NT2/D1 (cell line): ENCODE results near the gene CCSER2.

Experiments
- SUZ12 ChIP-seq: IDR thresholded peaks from 2 replicates; pipeline ENCODE4 v1.6.1; 2011; ENCODE audit not compliant: insufficient read length, insufficient read depth; ENCODE audit errors: extremely low read depth
- YY1 ChIP-seq: IDR thresholded peaks from 2 replicates; pipeline ENCODE4 v1.6.1; 2011; ENCODE audit not compliant: insufficient read length, insufficient read depth
- ZNF274 ChIP-seq: IDR thresholded peaks from 2 replicates; pipeline ENCODE4 v1.6.1; 2011; ENCODE audit warnings: mild to moderate bottlenecking, low read depth, low read length

GRCh38 chr10:84530724-84531325 lies 202.4 kb downstream of the CCSER2 start:
- TF ChIP-seq SUZ12 (no peak), ZNF274 (no peak), YY1 (no peak)
